ENCODE data around the gene RCC2.

Gene RCC2

DNA sequence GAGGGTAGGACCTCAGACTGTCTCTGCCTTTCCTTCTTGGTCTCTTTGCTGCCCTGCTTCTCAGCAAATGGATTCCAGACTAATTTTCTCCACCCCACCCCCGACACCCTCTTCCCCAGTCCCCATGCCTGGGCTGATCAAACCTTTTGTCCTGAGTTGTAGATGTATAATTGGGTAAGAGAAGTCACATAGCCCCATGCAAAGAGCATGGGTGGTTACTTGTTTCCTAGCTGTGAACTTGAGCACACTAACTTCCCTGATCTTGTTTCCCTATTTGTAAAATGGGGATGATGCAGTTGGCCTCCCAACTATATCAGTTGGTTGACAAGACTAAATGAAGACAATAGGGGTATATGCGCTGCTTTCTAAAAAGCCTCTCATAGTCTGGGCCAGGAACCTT is 58.3 kb downstream of the RCC2 start:
- in situ Hi-C loops (cut with MboI; ENCODE audit: low sequenced_read_pairs) = no loop called here

DNA sequence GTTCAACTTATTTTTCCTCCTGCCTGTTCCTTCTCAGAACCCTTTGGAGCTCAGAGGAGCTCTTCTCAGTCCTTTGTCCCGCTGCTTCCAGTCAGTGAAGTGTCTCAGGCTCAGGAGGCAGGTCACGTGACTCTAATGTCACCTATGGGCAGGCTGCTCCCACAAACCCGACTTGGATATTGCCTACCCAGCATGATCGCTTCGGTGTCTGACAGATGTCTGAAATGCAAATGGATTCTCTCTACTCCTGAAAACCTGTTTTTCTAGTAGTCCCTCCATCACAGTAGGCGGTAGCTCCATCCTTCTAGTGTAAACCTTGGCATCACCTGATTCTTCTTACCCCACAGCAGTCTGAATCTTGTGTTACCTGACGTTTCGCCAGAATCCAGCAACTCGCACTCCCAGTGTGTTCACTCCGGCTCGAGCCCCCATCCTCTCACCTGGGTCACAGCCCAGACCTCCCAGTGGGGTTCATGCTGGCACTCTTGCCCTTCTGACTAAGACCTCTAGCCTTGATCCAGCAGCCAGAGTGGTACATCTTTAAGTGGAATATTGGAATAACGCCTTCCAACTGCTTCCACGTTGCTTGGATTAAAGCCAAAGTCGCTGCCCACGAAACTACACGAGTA is 62.0 kb downstream of the RCC2 start:
- in situ Hi-C loops (cut with MboI; ENCODE audit: low sequenced_read_pairs) = no loop called here

DNA sequence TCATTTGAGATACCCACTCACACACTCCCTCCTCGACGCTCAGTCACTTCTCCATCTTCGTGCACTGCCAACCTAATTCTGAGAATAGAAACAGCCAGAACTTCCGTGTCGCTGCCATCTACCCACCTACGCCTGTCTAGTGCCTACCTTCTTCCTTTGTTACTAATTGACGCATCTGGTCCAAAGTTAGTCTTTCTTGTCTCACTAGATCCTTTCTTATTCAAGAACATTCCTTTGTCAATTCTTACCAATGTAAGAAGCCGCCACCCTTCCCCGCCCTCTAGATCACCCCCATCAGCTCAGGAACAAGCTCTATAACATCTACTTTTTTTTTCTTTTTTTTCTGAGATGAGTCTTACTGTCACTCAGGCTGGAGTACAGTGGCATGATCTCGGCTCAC is 63.8 kb downstream of the RCC2 start:
- in situ Hi-C loops (cut with MboI; ENCODE audit: low sequenced_read_pairs) = no loop called here

DNA sequence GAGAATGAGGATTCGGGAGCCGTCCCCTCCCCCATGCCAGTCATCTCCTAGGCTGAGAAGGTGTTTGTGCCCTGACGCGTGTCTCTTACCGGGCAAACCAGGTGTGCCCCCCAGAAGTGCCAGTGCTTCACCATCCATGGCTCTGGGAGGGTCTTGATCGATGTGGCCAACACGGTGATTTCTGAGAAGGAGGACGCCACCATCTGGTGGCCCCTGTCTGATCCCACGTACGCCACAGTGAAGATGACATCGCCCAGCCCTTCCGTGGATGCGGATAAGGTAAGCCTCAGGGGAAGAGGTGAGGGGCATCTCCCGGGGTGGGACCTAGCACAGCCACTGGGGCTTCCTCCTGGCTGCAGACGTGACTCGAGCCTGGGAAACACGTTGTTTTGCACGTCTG is 66.5 kb downstream of the RCC2 start:
- in situ Hi-C loops (cut with MboI; ENCODE audit: low sequenced_read_pairs) = no loop called here

DNA sequence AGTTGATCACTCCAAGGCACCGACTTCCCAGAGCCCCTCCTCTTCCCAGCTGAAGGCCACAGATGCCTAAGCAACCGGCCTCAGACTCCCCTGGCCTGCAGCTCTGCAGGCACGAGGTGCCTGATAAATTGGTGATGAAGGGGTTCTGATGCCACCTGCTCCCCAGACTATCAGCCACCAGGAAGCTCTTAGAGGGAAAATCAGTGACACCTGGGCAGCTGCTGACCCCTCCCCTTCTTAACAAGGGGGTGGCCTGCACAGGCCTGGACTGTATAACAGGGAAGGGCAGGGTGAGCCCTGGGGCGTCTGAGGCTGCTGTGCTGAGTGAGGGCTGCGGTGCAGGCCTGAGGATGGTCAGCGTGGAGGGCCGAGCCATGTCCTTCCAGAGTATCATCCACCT is 67.6 kb downstream of the RCC2 start, which contains the start of gene PADI6:
TSS of gene PADI6 (plus strand) at position 301 of the 400 bp plus-strand sequence. CDS start at position 351, 50 bp downstream.
- in situ Hi-C loops (cut with MboI; ENCODE audit: low sequenced_read_pairs) = no loop called here

DNA sequence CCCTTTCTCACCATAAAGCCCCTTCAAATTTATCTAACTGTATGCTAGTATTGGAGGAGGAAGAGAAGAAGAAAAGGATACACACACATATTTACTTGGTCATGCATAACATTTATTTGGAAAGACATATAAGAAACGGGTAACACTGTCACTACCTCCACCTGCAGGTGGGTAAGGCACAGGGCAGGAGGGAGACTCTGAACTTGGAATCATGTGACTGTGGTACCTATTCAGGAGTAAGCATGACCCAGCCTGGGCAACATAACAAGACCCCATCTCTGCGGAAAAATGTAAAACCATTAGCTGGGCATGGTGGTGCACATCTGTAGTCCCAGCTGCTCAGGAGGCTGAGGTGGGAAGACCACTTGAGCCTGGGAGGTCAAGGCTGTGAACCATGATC is 68.9 kb downstream of the RCC2 start:
- in situ Hi-C loops (cut with MboI; ENCODE audit: low sequenced_read_pairs) = no loop called here

DNA sequence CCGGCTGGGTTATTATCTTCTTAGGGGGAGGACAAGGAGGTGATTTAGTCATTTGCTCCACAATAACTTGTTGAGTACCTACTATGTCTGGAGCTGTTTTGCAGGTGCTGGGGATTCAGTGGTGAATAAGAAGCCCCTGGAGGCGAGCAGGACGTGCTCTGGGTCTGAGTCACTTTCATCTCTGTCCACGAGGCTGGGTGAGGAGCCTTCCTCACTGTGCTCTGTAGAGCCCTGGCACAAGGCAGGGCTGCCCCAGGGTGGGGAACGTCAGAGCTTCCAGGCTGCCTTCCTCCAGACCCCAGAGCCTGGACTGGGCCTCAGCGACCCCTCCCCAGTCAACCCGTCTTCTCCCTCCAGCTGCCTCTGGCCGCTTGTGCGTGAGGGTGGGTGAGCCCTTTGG is 70.0 kb downstream of the RCC2 start:
- in situ Hi-C loops (cut with MboI; ENCODE audit: low sequenced_read_pairs) = no loop called here

DNA sequence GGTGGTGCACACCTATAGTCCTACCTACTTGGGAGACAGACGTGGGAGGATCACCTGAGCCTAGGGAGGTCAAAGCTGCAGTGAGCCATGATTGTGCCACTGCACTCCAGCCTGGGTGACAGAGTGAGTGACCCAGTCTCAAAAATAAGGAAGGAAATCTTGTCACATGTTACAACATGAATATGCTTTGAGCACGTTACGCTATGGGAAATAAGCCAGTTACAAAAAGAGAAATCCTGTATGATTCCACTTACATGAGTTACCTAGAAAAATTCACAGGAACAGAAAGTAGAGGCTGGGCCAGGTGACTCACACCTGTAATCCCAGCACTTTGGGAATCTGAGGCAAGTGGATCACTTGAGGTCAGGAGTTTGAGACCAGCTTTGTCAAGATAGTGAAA is 74.2 kb downstream of the RCC2 start:
- in situ Hi-C loops (cut with MboI; ENCODE audit: low sequenced_read_pairs) = no loop called here

DNA sequence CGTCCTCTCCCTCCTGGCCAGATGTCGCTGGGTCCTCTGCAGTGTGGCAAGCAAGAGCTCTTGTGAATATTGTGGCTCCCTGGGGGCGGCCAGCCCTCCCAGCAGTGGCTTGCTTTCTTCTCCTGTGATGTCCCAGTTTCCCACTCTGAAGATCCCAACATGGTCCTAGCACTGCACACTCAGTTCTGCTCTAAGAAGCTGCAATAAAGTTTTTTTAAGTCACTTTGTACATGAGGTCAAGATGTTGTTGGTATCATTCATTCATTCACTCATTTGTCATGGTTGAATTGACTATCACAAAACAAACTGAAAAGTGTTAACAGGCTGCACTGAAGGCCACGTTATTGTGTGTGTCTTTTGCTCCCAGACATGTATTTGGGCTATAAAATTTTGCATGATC is 75.7 kb downstream of the RCC2 start:
- in situ Hi-C loops (cut with MboI; ENCODE audit: low sequenced_read_pairs) = no loop called here

DNA sequence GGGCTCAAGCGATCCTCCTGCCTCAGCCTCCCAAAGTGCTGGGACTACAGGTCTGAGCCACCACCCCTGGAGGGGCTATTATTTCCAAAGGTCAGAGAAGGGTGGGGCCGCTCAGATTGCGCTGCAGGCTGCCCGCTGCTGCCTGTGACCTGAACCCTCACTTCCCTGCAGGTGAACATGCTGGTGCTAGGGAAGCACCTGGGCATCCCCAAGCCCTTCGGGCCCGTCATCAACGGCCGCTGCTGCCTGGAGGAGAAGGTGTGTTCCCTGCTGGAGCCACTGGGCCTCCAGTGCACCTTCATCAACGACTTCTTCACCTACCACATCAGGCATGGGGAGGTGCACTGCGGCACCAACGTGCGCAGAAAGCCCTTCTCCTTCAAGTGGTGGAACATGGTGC is 76.1 kb downstream of the RCC2 start:
- in situ Hi-C loops (cut with MboI; ENCODE audit: low sequenced_read_pairs) = no loop called here

DNA sequence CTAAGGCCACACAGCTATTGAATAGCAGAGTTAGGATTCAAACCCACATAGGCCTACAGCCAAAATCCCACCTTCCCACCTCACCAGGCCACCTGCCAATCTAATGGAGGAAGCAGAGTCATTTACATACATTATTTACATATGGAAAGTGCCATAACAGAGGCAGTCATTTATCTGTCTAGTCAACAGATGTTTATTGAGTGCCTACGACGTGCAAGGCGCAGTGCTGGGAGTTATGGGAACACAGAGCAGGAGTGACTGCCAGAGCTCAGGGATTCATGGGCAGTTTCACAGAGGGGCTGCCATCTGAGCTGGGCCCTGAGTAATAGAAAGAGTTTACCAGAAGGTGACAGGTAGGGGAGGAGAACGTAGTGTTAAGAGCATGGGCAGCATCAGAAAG is 77.8 kb downstream of the RCC2 start:
- in situ Hi-C loops (cut with MboI; ENCODE audit: low sequenced_read_pairs) = no loop called here

DNA sequence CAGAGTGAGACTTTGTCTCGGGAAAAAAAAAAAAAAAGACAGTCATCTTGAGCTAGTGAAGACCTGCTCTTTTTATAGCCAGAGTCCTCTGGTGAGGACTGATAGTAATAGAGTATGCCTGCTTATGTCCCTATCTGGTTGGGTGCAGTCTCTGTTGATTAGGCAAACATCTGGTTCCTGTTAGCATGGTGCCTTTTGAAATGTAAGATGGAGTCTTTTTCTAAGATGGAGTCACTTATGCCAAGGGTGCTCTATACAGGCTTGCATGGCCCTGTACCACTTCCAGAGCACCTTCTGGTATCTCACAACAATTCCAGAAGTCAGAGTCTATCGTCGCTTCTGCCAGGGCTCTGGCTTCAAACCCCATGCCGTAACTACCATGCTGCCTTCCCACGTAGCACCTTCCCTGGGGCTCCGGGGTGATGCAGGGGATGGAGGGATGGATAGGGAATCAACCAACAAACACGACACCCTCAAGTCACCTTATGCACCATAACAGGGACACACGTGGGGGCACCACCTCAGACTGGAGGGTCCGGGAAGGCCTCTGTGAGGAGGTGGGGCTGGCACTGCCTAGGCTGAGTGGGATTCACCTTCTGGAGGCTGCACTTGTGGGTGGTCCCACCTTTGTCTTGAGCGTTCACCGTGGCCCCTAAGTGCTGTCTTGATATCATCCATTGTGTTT is 79.1 kb downstream of the RCC2 start:
- in situ Hi-C loops (cut with MboI; ENCODE audit: low sequenced_read_pairs) = no loop called here

DNA sequence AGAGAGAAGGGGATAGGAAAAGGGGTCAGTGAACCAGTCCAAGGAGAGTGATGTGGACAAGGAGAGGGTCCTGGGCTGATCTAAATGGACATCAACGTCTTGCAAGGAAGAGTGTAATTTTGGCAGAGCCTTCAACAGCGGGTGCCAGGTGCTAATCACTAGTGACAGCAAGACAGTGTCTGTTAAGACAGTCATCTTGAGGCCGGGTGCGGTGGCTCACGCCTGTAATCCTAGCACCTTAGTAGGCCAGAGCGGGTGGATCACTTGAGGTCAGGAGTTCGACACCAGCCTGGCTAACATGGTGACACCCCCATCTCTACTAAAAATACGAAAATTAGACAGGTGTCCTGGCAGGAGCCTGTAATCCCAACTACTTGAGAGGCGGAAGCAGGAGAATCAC is 79.7 kb downstream of the RCC2 start:
- in situ Hi-C loops (cut with MboI; ENCODE audit: low sequenced_read_pairs) = no loop called here

DNA sequence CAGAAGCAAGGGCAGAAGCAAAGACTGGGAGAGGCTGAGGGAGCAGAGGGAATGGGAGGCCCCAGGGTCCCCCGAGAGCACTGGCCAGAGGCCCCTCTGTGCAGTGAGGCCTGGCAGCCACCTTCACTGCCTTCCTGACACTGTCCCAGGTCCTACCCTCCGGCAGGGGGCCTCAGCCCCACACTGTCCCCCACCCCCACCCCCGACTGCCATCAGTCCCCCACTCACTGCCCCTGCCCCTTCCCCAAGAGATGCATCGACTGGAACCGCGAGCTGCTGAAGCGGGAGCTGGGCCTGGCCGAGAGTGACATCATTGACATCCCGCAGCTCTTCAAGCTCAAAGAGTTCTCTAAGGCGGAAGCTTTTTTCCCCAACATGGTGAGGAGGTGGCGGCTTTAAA is 80.4 kb downstream of the RCC2 start:
- in situ Hi-C loops (cut with MboI; ENCODE audit: low sequenced_read_pairs) = no loop called here

DNA sequence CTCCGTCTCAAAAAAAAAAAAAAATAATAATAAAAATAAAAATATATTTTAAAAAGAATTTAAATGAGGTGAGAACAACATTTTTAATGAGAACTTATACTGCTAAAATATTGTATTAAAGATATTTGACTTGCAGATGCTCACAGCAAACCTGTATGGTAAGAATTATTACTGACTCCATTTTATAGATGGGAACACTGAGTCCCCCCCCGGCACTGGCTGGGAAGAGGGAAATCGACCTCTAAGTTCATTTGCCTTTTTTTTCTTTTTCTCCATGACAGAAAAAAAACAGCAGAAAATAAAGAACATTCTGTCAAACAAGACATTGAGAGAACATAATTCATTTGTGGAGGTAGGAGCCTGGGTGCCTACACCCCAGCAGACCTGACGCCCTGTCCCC is 80.9 kb downstream of the RCC2 start:
- in situ Hi-C loops (cut with MboI; ENCODE audit: low sequenced_read_pairs) = no loop called here

Measured in hTERT RPE-1 (cell line).